GM21576 (cell line): ENCODE data around the gene KCNIP1.

Source experiments
- ATAC-seq: cut with Tn5 transposase; IDR thresholded peaks from one replicate; pipeline ENCODE4 v1.9.1; 2021; ENCODE audit warnings: mild to moderate bottlenecking, moderate library complexity; ENCODE audit not compliant: unreplicated experiment

The KCNIP1 gene

DNA sequence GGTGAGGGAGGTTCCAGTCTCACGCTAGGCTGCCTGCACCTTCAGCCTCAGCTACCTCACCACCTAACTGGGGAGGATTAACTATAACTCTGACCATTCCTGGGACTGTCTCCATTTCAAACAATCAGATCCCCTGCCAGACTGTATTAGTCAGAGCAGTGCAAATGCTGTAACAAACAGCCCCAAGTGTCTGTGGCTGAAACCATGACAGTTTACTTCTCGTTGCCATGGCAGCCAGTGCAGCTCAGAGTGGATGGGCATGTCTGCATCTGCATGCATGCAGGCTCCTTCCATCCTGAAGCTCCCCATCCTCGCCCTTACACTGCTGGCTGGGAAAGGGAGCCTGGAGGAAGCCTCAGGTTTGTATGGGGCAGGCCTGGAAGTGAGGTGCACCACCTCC lies 86.7 kb downstream of the KCNIP1 start:
- no peak for ATAC-seq

DNA sequence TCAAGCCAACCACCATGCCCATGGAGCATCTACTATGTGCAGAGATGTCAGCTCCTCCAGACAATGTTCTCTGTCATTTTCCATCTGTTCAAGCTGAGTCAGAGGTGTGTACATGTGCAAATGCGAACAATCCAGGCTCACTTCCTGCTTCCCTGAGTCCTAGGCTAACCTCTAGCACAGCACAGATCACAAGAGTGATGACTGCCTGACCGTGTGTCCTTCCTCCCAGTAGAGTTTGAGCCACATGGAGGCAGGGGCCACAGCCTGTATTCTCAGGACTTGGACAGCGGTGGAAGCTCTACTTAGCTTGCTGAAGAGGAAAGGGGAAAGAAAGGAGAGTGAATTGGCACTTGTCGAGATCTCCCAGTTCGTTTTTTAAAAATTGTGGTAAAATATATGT lies 87.2 kb downstream of the KCNIP1 start:
- no peak for ATAC-seq

DNA sequence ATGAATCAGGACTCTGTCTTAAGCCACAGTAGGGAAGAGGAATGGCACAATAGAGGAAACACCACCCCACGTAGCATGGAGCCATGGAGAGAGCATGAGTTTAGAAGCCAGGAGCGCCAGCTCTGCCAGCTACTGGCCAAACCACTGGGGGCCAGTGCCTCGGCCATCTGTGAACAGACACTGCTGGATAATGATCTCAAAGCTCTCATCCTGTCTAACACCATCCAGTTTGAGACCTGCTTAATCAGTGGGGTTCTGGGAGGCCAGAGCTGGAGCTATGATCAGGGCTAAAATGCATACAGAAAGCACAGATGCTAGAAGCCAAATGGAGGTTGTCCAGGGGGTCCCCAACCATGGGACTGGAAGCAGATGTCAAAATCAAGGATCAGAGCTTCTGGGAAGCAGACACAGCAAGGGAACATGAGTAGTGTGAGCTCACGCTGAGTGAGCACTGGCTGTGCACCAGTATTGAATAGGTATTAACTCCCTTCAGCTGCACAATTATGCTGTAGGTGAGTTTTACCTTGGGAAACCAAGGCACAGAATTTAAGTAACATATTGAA lies 92.7 kb downstream of the KCNIP1 start:
- no peak for ATAC-seq

DNA sequence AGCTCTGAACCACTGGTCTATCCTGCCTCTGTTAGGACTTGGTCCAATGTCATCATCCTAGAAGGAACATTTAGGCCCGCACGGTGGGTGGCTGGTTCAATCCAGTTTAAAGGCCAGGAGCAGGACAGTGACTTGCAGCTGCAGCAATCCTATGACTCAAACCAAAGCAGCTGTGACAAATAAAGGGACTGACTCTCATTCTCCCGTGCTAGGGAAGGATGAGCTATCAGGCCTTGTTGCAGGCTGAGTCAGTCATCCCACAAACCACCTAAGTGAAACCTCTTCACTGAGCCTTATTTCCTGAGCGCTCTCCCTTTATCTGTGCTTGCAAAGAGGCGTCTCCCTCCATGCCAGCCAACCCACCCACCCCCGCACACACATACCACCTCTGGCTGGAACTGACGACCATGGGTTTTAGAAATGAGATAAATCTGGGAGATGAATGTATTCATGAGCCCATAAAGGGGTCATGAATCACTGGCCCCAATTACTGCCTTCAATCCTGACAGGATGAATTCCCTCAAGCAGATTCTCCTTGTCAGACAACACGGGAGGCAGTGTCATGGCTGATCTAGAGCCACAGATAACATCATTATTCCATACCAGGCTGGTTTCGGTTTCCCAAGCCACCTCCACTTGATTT lies 93.4 kb downstream of the KCNIP1 start:
- ATAC-seq = no peak

DNA sequence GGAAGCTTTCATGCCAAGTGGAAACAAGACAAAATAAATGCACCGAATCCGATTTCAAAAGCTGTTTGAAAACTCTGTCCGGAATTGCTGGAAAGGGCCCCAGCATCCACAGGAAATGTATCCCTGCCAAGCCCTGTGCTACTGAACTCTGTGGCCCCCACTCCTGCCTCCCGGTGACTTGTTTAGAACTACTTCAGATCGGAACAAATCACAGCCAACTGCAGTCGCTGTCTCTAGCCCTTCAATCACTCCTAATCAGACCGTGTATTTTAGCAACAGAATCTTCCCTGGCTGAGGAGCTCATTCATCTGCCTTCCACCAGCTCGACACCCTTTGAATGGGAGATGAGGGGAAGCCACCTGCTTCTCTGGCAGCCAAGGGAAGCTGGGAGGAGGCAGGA lies 94.1 kb downstream of the KCNIP1 start:
- ATAC-seq = no peak

DNA sequence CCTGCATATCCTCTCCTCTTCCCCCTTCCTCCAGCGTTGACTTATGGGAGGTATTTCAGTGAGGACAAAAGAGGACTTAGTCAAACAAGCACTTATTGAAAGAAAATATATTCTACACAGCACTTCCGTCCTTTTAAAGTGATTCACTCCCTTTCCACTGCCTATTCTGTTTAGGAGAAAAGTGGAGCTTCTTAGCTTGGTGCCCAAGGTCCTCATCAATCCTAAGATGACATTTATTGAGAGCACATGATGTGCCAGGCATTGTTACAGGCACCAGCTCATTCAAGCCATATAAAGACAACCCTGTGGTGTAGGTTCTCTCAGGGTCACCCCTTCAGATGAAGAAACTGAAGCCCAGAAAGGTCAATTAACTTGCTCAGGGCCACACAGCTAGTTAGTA lies 95.9 kb downstream of the KCNIP1 start:
- ATAC-seq = no peak

DNA sequence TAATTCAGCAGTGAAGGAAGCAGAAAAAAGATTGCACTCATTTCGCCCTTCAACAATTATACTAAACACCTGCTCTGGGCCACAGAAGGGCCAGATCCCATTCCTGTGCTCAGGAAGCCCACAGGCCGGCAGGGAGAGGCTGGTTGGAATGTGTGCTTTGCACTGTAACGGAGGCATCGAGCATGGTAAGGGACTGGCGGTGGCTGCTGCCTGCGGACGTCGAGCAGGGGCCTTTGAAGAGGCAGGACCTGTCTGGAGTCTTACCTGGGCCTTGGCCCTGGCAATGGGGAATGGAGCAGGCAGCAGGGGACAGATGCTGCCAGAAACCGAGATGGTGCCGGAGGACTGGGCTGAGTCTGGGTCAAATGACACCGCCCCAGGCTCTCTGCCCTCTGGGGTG lies 97.8 kb downstream of the KCNIP1 start:
- ATAC-seq = no peak

DNA sequence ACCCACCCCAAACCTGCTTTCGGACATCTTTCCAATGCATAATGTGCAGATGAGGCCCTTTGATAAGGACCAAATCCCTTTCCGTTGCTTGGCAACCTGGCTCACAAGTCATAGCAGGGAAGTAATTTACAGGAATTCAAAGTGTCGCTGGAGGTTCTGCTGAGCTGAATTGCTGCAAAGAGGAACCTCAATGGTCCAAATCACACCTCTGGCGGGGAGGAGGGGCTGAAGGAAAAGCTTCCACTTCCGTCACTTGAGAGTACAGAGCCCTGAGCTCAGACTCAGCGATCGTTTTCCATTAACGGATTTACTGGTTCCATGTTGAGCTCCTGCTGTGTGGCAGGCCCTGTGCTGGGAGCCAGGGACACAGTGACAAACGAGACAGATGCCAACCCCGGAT lies 99.3 kb downstream of the KCNIP1 start:
- ATAC-seq = no peak

DNA sequence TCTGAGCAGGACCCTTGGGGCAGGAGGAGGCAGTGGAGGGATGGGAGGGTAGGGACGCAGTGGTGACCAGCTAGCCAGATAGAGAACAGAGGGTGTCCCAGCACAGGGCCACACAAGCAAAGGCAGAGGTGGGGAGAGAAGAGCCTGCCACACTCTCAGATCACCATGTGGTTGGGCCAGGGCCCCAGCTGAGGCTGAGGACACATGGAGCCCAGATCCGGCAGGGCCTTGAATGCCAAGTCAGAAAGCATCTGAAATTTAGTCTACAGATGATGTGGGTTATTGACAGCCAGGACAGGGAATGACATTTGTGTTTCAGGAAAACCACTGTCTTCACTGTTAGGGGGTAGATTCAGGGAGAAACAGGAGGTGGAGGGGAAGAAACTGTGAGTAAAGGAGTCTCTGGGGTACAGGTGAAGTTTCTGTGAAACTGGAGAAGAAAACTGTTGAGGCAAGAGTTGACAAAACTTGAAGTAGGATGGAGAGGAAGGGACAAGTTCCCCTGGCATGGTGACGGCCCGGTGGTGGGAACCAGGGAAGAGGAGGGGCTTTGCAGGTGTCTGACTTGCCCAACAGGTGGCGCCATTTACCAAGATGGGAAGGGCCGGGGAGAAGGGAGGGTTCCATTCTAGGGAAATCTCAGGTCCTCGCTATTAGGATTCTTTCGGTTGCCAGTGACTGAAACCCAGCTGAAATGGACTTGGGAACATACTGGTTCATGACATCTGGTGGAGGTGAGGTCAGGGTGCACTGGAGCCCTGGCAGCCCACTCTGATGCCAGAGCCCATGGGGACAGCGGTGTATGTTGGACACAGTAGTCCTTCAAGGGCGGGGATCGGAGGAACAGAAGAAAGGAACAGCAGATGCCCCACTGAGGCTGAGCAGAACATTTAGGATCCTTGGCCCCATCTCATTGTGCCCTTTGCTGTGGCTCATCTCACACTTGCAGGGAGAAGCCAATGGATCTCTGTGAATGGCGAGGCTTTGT lies 100.1 kb downstream of the KCNIP1 start:
- peak; percentile 52 for ATAC-seq

DNA sequence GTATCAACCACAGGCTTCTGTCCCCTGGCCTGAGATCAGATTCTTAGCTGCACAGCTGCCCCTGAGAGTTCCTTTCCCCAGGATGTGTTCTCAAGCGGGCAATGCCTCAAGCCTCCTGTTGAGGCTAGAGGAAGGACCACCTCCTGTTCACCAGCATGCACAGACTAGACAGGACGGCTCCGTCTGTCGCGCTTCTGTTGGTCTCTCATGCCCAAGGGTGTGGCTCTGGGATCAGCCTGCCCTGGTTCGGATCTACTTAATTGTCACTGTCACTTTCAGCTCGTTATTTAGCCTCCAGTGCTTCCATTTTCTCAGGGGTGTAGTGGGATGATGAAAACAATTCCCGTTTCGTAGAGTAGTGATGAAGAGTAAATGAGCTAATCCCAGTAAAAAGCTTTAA lies 103.1 kb downstream of the KCNIP1 start:
- ATAC-seq = no peak

DNA sequence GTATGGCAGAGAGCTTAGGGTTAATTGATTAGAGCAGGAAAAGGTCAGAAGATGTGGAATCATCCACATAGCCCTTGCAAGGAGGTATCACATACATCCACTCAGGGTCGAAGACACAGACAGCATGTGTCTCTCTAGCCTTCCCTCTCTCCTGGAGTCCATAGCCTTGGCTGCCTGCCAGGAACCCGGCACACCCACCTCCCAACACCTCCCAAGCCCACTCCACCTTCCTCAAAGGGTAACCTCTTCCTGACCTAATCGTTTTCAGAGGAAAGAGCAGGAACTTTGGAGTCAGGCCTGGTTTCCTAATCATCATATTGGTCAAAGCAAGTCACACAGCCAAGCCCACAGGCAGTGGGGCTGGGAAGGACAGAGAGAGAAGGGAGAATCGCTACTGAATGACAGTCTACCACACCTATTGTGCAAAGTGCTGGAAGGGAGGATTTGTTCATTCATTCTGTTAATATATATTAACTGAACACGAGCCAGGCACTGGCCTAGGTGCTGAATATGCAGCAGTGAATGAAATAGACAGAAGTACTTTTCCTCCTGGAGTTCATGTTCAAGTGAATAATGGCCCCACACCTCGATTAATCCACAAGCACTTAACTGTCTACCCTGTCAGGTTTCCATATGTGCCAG lies 107.8 kb downstream of the KCNIP1 start:
- ATAC-seq = no peak

DNA sequence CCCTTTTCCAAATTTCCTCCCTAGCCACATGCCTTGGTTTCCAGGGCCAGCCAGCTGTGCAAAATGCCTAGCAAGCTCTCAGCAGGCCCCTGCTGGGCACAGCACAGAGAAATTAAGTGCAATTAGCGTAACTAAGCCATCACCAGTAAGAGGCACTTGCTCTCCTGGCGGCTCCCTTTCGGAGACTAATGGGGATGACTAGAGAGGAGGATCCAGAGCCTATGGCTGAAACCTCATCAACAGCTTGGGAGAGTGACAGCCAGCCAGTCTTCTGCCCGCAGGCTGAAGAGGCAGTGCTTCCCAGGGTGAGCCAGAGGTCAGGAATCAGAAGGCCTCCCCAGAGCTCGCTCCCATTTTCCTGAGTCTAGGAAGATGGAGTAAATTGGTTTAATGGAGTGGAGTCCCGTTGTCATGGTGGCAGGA lies 108.4 kb downstream of the KCNIP1 start:
- ATAC-seq = no peak

DNA sequence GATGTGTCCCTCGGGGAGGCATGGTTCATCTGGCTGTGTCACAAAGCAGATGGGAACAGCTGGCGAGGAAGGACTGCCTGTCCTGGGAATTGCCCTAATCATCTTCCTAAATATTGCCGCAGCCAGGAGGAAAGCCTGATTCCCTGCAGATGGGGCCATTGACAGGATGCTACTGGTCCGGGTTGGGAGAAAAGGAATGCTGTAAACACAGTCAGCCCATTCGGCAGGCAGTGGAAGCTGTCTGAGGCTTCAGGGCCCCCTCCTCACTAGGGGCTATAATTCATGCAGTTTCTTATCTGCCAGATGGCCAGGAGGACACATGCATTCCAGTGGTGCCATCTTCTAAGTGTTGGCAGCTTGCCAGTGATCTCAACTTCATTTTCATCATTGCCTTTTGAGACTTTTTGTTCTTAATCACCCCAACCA lies 110.3 kb downstream of the KCNIP1 start:
- ATAC-seq = no peak

DNA sequence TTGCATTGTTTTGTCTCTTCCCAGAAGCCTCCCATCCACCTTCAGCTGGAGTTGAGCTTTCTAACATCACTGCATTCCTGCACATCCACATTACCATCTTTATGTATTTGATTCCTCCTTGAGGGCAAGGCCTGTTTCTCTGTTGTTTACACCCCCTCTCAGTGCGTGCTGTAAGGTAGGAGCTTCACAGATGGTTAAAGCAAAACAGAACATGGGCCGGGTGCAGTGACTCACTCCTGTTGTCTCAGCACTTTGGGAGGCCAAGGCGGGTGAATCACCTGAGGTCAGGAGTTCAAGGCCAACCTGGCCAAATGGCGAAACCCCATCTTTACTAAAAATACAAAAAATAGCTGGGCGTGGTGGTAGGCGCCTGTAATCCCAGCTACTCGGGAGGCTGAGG lies 110.9 kb downstream of the KCNIP1 start:
- no peak for ATAC-seq

DNA sequence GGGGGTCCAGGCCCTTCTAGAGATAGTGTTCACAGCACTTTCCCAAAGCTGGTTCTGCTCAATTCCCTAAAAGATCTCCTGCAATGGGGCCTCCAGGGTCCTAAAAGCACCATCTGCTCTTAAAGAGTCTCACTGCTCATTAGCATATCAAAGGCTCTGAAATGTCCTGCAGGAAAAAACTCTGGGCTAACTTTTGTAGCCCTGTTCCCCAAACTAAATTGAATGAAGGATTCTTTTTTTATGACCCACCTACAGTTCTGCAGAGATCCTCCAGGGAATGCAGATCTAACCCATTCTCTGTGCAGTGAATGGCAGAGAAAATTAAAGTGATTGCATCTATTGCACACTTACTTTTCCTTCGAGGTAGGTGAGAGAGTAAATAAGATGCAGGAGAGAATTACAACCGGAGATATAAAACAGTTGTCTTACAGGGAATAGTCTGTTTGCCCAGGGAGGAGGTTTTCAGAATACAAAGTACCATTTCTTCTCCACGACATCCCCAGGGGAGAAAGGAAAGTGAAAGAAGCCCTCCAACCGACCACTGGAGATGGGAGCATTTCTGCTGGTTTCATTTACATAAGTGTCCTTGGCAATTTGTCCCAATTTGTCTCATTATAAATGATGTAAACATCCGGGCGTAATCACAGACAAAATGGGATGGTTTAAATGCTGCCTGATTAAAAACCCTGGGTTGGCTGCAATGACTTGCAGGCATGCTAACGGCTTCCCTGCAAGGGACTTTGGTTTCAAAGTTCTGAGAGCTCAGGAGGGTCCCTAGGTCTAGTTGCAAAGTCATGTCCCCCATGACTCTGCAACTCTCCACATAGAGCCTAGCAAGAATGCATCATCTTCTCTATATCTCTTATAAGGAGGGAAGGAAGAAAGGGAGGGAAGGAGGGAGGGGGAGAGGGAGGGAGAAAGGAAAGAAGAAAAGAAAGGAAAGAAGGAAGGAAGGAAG lies 114.0 kb downstream of the KCNIP1 start:
- ATAC-seq = no peak

DNA sequence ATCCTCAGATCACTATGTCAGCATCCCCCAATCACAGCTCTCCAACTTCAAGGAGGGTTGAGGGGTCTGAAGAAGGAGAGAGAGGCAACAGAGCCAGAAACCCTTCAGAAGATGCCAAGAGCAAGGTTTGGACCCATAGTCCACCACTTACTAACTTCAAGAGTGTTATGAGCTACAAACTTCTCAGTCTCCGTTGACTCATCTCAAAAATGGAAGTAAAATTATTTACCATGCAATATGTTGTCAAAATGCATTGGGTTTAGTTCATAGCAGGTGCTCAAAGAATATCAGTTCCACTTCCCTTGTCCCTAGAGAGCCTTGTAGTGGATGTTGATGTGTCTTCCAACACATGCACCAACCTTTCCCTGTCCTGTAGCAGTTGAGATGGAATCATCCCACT lies 116.0 kb downstream of the KCNIP1 start:
- ATAC-seq = no peak

DNA sequence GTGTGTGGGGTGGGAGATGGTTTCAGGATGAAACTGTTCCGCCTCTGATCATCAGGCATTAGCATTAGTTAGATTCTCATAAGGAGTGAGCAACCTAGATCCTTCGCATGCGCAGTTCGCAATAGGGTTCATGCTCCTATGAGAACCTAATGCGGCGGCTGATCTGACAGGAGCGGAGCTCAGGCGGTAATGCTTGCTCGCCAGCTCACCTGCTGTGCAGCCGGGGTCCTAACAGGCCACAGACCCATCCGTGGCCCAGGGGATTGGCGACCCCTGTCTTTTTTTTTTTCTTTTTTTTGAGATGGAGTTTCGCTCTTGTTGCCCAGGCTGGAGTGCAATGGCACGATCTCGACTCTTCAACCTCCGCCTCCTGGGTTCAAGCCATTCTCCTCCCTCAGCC lies 119.1 kb downstream of the KCNIP1 start:
- no peak for ATAC-seq

DNA sequence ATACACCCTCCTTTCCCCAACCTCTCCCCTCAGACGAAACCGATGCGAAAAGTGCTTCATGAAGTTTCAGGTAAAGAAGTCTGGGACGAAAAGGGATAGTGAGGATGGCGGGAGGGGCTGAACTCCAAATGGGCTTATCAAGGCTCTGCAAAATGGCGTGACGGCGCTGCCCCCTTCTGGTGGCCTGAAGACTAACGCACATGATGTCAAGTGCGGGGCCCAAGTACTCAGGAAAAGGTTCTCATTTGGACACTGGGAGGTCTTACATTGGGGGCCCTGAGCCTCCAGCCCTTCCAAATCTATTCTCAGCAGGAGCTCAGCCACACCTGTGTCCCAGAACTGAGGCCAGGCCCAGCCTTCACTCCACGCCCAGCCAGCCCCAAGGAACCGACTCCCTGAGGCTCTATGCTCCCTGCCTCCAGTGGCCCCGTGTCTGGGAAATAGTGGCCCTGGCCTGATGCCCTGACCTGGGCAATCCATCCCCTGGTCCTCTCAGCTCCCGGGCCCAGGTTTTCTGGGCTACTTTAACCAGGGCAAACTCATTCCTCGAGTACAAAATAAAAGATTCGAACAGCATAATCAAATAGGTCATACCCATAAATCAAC lies 119.9 kb downstream of the KCNIP1 start:
- ATAC-seq = no peak

DNA sequence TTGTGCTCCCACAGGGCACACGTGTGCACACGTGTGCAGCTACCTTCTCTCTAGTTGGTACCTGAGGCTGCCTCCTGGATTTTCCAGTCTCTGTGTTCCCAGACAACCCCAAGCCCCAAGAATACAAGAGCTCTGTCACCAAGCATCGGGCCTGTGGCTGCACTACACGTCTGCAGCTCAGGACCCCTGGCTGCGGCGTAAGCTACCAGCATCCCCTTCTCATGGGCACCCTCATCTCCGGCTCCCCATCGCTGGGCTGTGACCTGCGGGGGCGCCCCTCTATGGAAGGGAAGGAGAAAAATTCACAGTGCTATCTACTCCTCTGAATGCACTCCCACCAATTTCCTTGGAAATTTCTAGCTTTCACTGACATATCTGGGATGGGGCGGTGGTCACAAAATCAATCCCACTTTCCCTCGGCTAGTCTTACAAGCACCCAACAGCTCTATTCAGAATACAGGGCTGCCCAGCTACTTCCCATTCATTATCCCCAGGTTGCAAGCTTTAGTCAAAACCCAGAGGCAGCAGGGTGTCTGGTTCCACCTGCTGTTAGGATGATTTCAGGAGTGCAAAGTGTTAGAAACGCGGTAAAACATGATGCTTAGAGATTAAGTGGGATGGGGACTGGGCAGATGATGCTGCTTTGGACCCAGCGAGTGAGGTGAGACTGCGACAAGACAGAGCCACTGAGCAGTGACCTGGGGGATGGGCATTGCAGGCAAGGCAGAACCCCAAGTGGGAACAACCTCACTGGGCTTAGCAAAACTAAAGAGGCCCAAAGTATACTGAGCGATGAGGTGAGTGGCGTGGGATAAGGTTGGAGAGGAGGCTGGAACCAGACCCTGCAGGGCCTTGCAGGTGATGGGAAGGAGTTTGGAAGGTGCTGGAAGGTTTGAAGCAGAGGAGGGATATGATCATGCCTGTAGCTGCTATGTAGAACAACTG lies 121.7 kb downstream of the KCNIP1 start:
- ATAC-seq = no peak
